Choroid plexus epithelial cell (primary cell): Measurements from ENCODE around the gene EDNRA.

ENCODE experiments used
- DNase-seq: peaks from one replicate; pipeline ENCODE4 v3.0.0-alpha.2; 2010; ENCODE audit warnings: low read depth
- H3K4me3 ChIP-seq: 2 replicates; pipeline ENCODE4 v1.5.1; 2011; ENCODE audit warnings: low read depth, mild to moderate bottlenecking, control low read depth, low read length, moderate library complexity
- TF ChIP-seq, protein P1 (sequence below): conservative IDR thresholded peaks from 2 replicates; pipeline ENCODE4 v1.5.1; 2011; ENCODE audit warnings: low read depth, mild to moderate bottlenecking, control low read depth, inconsistent platforms, low read length, moderate library complexity

Gene EDNRA

DNA sequence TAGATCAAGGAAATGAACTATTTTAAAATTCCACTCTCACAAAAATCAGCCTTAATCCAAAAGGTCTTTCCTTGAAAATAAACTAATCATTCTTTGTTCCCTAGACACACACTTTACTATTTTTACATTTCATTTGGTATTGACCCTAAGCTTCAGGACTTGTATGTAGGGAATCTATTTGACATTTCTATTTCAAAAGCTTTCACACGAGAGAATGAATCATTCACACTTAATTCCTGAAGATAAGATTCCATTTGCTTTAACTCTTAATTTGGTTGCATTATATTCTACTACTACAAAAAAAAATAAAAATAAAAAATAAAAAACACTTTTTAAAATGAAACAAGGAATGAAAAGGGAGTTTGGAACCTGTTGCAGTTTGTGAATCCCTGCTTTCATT lies 43.7 kb downstream of the EDNRA start:
- DNase-seq, result no peak
- H3K4me3 ChIP-seq, result no peak overlapping the region
- TF ChIP-seq, protein P1, sequence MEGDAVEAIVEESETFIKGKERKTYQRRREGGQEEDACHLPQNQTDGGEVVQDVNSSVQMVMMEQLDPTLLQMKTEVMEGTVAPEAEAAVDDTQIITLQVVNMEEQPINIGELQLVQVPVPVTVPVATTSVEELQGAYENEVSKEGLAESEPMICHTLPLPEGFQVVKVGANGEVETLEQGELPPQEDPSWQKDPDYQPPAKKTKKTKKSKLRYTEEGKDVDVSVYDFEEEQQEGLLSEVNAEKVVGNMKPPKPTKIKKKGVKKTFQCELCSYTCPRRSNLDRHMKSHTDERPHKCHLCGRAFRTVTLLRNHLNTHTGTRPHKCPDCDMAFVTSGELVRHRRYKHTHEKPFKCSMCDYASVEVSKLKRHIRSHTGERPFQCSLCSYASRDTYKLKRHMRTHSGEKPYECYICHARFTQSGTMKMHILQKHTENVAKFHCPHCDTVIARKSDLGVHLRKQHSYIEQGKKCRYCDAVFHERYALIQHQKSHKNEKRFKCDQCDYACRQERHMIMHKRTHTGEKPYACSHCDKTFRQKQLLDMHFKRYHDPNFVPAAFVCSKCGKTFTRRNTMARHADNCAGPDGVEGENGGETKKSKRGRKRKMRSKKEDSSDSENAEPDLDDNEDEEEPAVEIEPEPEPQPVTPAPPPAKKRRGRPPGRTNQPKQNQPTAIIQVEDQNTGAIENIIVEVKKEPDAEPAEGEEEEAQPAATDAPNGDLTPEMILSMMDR, result no peak

DNA sequence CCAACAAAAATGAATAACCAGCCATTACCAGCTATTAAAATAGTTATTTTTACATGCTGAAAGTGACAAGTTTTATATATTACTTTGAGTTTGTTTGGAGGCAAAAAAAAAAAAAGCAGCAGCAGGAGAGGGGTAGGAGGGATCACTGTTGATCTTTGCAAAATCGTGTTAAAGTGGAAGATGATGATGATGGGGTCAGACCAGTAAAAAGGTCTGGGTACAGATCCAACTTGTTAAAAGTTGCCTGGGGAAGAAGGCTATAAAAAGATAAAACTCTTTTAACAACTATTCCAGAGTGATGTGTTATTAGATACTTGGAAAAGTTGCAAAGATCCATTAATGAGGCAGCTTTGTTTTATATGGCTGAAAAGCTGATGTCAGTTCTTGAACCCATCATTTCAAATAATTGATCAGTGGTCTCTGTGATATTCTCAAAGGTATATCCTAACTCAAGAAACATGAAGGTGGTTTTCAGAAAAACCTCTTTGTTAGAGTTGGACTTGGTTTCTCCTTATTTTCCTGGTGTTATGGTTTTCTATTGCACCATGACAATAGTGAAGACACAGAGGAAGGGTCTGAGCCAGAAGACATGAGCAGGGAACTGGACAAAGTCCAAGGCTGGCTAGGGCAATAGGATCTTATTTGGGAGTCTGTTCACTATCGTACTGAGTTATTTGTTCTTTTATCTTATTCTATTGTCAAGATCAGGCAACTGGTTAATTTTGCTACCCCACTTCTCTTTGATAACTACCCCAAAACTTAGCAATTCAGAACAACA lies 44.8 kb downstream of the EDNRA start:
- TF ChIP-seq, protein P1, result no peak

DNA sequence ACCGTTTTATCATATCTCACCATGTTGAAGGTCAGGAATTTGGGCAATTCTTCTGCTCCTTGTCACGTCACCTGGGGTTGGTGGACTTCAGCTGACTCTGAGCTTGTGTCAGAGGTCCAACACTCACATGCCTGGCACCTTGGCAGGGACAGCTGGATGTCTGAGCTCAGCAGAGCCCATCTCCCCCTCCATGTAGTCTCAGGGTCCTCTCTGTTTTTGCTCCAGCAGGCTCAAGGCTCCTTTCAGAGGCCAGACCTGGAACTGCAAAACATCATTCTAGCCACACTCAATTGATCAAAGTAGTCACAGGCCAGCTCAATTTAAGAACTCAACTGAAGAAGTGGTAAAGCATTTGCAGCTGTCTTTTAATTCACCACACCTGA lies 45.4 kb downstream of the EDNRA start:
- no peak overlapping the region for H3K4me3 ChIP-seq
- TF ChIP-seq, protein P1, result peak; percentile 37
- no peak for DNase-seq

More for the DNA sequence above, 44.8 kb downstream of the EDNRA start:
- no peak overlapping the region for H3K4me3 ChIP-seq
- no peak for DNase-seq

DNA sequence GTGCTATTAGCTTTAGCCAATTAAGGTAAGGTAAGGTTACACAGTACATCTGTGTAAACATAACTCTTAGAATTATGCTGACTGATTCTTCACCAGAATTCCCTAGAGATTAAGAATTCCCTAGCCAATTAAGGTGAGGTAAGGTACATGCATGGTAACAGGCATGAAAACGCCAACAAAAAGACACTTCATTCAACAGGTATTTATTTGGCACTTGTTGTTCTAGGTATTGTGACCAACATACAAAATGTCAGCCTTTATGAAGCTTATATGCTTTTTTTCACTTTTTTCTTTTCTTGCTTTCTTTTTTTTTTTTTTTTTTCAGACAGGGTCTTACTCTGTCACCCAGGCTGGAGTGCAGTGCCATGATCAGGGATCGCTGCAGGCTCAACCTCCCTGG lies 47.2 kb downstream of the EDNRA start:
- H3K4me3 ChIP-seq, result no peak overlapping the region
- DNase-seq, result no peak
- TF ChIP-seq, protein P1, result no peak

DNA sequence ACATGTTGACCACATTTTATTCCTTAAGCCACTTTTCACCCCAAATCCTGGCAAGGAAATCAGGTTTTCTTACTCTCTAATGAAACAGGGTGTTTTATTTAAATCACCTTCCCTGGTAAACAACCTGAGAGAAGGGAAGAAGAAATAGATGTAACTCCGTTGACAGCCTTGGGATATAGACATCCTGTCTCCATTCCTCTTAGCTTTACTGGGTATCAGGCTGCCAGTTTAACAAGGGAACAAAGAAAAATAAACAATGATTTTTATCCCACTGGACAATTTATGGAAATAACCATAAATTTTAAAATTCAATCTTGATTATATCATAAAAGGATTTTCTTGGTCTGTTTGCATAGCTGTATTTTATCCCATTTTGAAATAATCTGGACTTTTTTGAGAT lies 49.2 kb downstream of the EDNRA start:
- no peak for DNase-seq
- H3K4me3 ChIP-seq, result no peak overlapping the region
- TF ChIP-seq, protein P1, result no peak

DNA sequence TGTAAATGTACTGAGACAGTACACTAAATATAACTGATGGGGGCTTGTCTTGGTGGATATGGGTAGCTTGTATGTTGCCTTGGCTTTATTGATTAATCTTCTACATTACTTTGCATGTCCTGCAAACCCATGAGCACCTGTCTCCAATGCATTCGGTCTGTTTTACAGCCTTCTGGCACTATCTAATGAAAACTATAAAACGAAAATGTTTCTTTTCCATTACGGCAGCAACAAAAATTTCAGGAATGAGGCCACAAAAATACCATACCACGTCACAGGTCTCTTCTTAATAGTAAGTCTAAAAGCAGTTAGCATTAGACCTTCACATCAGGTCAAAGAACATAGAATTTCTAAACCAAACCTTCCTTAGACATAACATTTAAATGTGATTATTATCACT lies 49.8 kb downstream of the EDNRA start:
- no peak overlapping the region for H3K4me3 ChIP-seq
- DNase-seq, result peak; percentile 75
- TF ChIP-seq, protein P1, result no peak

DNA sequence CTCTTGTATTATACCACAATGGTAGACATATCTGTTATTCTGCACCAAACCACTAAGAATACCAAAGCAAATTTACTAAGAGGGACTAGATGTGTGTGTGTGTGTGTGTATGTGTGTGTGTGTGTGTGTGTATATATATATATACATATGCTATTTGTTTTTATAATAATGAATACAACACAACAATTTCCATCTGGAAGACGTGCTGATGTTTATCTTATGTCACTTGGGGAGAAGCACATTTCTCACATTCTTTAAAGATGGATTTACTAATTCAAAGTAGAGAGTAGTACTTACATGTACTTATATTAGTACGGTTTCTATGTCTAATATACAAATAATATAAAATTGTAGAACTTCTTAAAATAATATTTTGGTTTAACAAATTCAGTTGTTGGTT lies 52.0 kb downstream of the EDNRA start:
- DNase-seq, result no peak
- H3K4me3 ChIP-seq, result no peak overlapping the region
- TF ChIP-seq, protein P1, result no peak
